Heart left ventricle (tissue), 13 donors: ENCODE results near the gene AXDND1.

Source experiments
- CTCF ChIP-seq, 12 donors: fragments of 200-600 bp; sonication (generic) in 4 of 12; IDR thresholded peaks; one replicate each; pipeline versions ENCODE4 v1.5.0 to v1.8.0; 2018 to 2022; ENCODE audit warnings: antibody characterized with exemption in 12 of 12, mild to moderate bottlenecking in 5 of 12
- POLR2A ChIP-seq, 2 donors: fragments of 450-650 bp; IDR thresholded peaks; one replicate each; pipeline ENCODE4 v1.6.1; 2017; ENCODE audit warnings: antibody characterized with exemption in 2 of 2, mild to moderate bottlenecking in 2 of 2, moderate library complexity in 2 of 2
- donor health status: ischemic (EF 13 %, LVEDD 7.1; RV severe dilation, severe dysfunction).
- donor health status: DM: no; HTN: yes; CAD: no.
- donor health status: DM: no; HTN: no; CAD: no.
- donor health status: ischemic (EF 25% LVEDD 6.9; RV normal size, moderate dysfunction).
- donor health status: ischemic (EF 25% LVEDD 5.7; RV mildly dilated, moderate dysfunction).
- donor health status: ischemic (EF 35%, LVEDD 5.7; RV mildly dilated, moderate dysfunction).
- donor health status: nonischemic (EF 11% LVEDD 7.7; RV severe dilation, severe dysfunction).
- donor health status: DM: yes; HTN: yes; CAD: no.
- donor health status: PGD.
- donor health status: ischemic (EF 29% LVEDD 5.4; RV normal size, mild dysfunction).
- donor health status: nonischemic (EF 23%, LVEDD 6.1; RV moderate dilation, normal function).

GRCh38 chr1:179506199-179506598 is 140.4 kb downstream of the AXDND1 start:
- TF ChIP-seq CTCF (IDR thresholded peaks at IDR 0.05) (no peak), POLR2A (IDR thresholded peaks at IDR 0.05) (no peak)
